K562 (cell line): ENCODE data around the gene KCTD16. TPM values are rescaled to one million over a fixed set of nuclear protein-coding genes. Genes with fewer than 3 reads are reported as not detected.

ENCODE experiments used
- ATAC-seq: fragments of 200-7000 bp; cut with Tn5 transposase; 3 replicates; pipeline ENCODE4 v1.9.1; 2020; ENCODE audit warnings: moderate library complexity
- BruUV-seq: library from RNA; stranded (reverse); fragments of 400-500 nt; replicated peaks from 2 replicates; lab custom pipeline; 2021; lab: Mats Ljungman, UMichigan
- CTCF ChIA-PET: fragments of 300-600 bp; formaldehyde crosslinking; extraction: SDS; loops from one replicate; lab custom pipeline; 2021; ENCODE audit warnings: low intra/inter-chr PET ratio; lab: Yijun Ruan, JAX
- POLR2A ChIA-PET: fragments of 300-600, 350-650 bp; sonication (Branson Sonifier 250); formaldehyde crosslinking; extraction: SDS; loops from one replicate; lab custom pipeline; 2021; ENCODE audit warnings: antibody characterized with exemption, inconsistent platforms; lab: Yijun Ruan, JAX
- DNase-seq, 4 experiments: peaks; one replicate each; pipeline versions ENCODE4 v3.0.0 to v3.0.0-alpha.2; 2011 to 2018; ENCODE audit warnings: low spot score in 3 of 4, mixed read lengths in 3 of 4; ENCODE audit errors: extremely low read depth in 1 of 4
- FAIRE-seq: peaks from 2 replicates; lab custom pipeline; 2011; peaks lifted over from hg19 to GRCh38; lab: Jason Lieb, UNC
- H2AFZ ChIP-seq: 2 replicates; pipeline ENCODE4 v1.6.0; 2011; ENCODE audit warnings: low read depth, low read length, control low read depth, inconsistent platforms
- H3K27ac ChIP-seq: fragments of 200-600 bp; 3 replicates; pipeline ENCODE4 v1.8.0; 2011; ENCODE audit warnings: low read depth, mild to moderate bottlenecking, control low read depth, inconsistent platforms, low read length, moderate library complexity, mixed read lengths; ENCODE audit errors: extremely low read depth
- H3K27me3 ChIP-seq, 2 experiments: fragments of 300-600 bp in 1 of 2; 2 replicates in 1 of 2; 3 replicates in 1 of 2; pipeline versions ENCODE4 v1.6.0 to v1.8.0; 2011; ENCODE audit warnings: inconsistent platforms in 2 of 2, low read length in 2 of 2, mild to moderate bottlenecking in 1 of 2, mixed read lengths in 1 of 2, moderate library complexity in 1 of 2; ENCODE audit not compliant: control insufficient read depth in 2 of 2, insufficient read depth in 2 of 2
- H3K36me3 ChIP-seq: fragments of 300-600 bp; 3 replicates; pipeline ENCODE4 v1.8.0; 2011; ENCODE audit warnings: mild to moderate bottlenecking, low read length, inconsistent platforms; ENCODE audit not compliant: control insufficient read depth, insufficient read depth
- H3K4me1 ChIP-seq, 2 experiments: fragments of 200-600 bp in 1 of 2; replicated peaks in 1 of 2; 2 replicates in 1 of 2; 3 replicates in 1 of 2; pipeline versions ENCODE4 v1.5.1 to v1.8.0; 2011; ENCODE audit warnings: inconsistent platforms in 2 of 2, low read length in 2 of 2, mild to moderate bottlenecking in 1 of 2, mixed read lengths in 1 of 2, moderate library complexity in 1 of 2; ENCODE audit not compliant: control insufficient read depth in 2 of 2, insufficient read depth in 2 of 2
- H3K4me2 ChIP-seq: 2 replicates; pipeline ENCODE4 v1.6.1; 2011; ENCODE audit warnings: low read length, control low read depth, inconsistent platforms, mixed read lengths; ENCODE audit not compliant: insufficient read depth
- H3K4me3 ChIP-seq: fragments of 200-600 bp; sonication (generic), shearing (Covaris generic); 2 replicates; pipeline ENCODE4 v1.5.1; 2016; ENCODE audit warnings: control low read depth, inconsistent platforms
- H3K79me2 ChIP-seq: fragments of 200-600 bp; 3 replicates; pipeline ENCODE4 v1.8.0; 2011; ENCODE audit warnings: low read length, inconsistent platforms; ENCODE audit not compliant: control insufficient read depth, insufficient read depth
- H3K9ac ChIP-seq, 2 experiments: 2 replicates each; pipeline versions ENCODE4 v1.6.0 to v1.6.1; 2011; ENCODE audit warnings: low read depth in 2 of 2, low read length in 2 of 2, control low read depth in 1 of 2, inconsistent platforms in 1 of 2, mild to moderate bottlenecking in 1 of 2, mixed read lengths in 1 of 2; ENCODE audit not compliant: insufficient read depth in 1 of 2
- H3K9me1 ChIP-seq: one replicate; pipeline ENCODE4 v1.6.0; 2011; ENCODE audit warnings: inconsistent platforms, mild to moderate bottlenecking, low read length, moderate library complexity; ENCODE audit not compliant: control insufficient read depth, insufficient read depth
- H3K9me3 ChIP-seq: replicated peaks from 2 replicates; pipeline ENCODE4 v1.5.1; 2011; ENCODE audit warnings: low read depth, low read length, inconsistent platforms; ENCODE audit not compliant: control insufficient read depth, insufficient read depth
- H4K20me1 ChIP-seq: replicated peaks from 2 replicates; pipeline ENCODE4 v1.6.1; 2011; ENCODE audit warnings: low read length, inconsistent platforms, mixed read lengths; ENCODE audit not compliant: control insufficient read depth, insufficient read depth
- CEBPG ChIP-seq, 3 experiments: fragments of 200-800 bp in 1 of 3; sonication (Bioruptor generic) in 1 of 3; sonication (generic) in 1 of 3; formaldehyde crosslinking in 1 of 3; IDR thresholded peaks in 2 of 3; conservative IDR thresholded peaks in 1 of 3; 2 replicates each; pipeline versions ENCODE4 v1.6.1 to v1.8.0; 2016 to 2022; ENCODE audit warnings: missing compliant biosample characterization in 2 of 3, missing genetic modification characterization in 2 of 3, mild to moderate bottlenecking in 1 of 3, missing genetic modification reagents in 1 of 3
- DNMT1 ChIP-seq: fragments of 450-650 bp; IDR thresholded peaks from 2 replicates; pipeline ENCODE4 v1.6.1; 2016; ENCODE audit warnings: antibody characterized with exemption, mild to moderate bottlenecking
- HBP1 ChIP-seq: fragments of 450-650 bp; formaldehyde crosslinking; IDR thresholded peaks from 2 replicates; pipeline ENCODE4 v1.4.0; 2022; ENCODE audit warnings: missing genetic modification characterization
- HNRNPK ChIP-seq: fragments of 200-400 bp; formaldehyde crosslinking; IDR thresholded peaks from one replicate; pipeline ENCODE4 v1.6.1; 2018; ENCODE audit warnings: mild to moderate bottlenecking, low read depth, low read length; ENCODE audit not compliant: poor library complexity, severe bottlenecking
- PHF21A ChIP-seq: fragments of 450-650 bp; IDR thresholded peaks from 2 replicates; pipeline ENCODE4 v1.6.1; 2017; ENCODE audit warnings: low read depth, borderline replicate concordance
- PML ChIP-seq: IDR thresholded peaks from 2 replicates; pipeline ENCODE4 v1.6.1; 2012; ENCODE audit warnings: low read length, inconsistent platforms
- PPARD ChIP-seq: fragments of 250-450 bp; sonication (Bioruptor Pico); IDR thresholded peaks from 2 replicates; pipeline ENCODE4 v1.8.0; 2022; ENCODE audit warnings: inconsistent platforms, mild to moderate bottlenecking, moderate library complexity
- RBM22 ChIP-seq: fragments of 200-400 bp; formaldehyde crosslinking; IDR thresholded peaks from 2 replicates; pipeline ENCODE4 v1.6.1; 2018; ENCODE audit warnings: low read length, low read depth; ENCODE audit not compliant: poor library complexity, severe bottlenecking
- SRSF3 ChIP-seq: fragments of 200-400 bp; formaldehyde crosslinking; IDR thresholded peaks from 2 replicates; pipeline ENCODE4 v1.6.1; 2016; ENCODE audit warnings: mild to moderate bottlenecking, low read length, moderate library complexity; ENCODE audit not compliant: insufficient read depth
- WHSC1 ChIP-seq: IDR thresholded peaks from one replicate; pipeline ENCODE4 v1.6.1; 2012; ENCODE audit warnings: low read length, control low read depth, inconsistent platforms
- ZBED1 ChIP-seq: IDR thresholded peaks from 2 replicates; pipeline ENCODE4 v1.6.1; 2014
- ZMIZ1 ChIP-seq, 2 experiments: fragments of 150-350 bp in 1 of 2; IDR thresholded peaks; 2 replicates each; pipeline ENCODE4 v1.6.1; 2012 to 2016; ENCODE audit warnings: low read depth in 2 of 2, low read length in 2 of 2, mild to moderate bottlenecking in 1 of 2, moderate library complexity in 1 of 2
- ZNF124 ChIP-seq: sonication (generic); formaldehyde crosslinking; IDR thresholded peaks from 2 replicates; pipeline ENCODE4 v1.8.1; 2022; ENCODE audit warnings: missing genetic modification reagents
- ZNF395 ChIP-seq: fragments of 200-800 bp; sonication (Bioruptor generic); IDR thresholded peaks from 2 replicates; pipeline ENCODE4 v1.6.1; 2017; ENCODE audit warnings: missing genetic modification characterization, missing compliant biosample characterization
- ZNF436 ChIP-seq: fragments of 250-450, 450-650 bp; sonication (Bioruptor Pico); formaldehyde crosslinking; IDR thresholded peaks from 2 replicates; pipeline ENCODE4 v1.7.0; 2020; ENCODE audit warnings: mild to moderate bottlenecking
- ZNF445 ChIP-seq: fragments of 250-450 bp; sonication (Bioruptor Pico); IDR thresholded peaks from 2 replicates; pipeline ENCODE4 v1.4.0; 2020; ENCODE audit warnings: low read depth, mild to moderate bottlenecking, moderate library complexity
- ZNF583 ChIP-seq: fragments of 250-450 bp; sonication (Bioruptor Pico); IDR thresholded peaks from 2 replicates; pipeline ENCODE4 v1.4.0; 2020
- ZNF77 ChIP-seq: fragments of 250-450 bp; sonication (Bioruptor Pico); IDR thresholded peaks from 2 replicates; pipeline ENCODE4 v1.5.0; 2020
- WGBS: fragments of 100-300 bp; shearing (Covaris generic); methylation state at CpG from one replicate; pipeline ENCODE4 v1.1.6; 2016; ENCODE audit warnings: low coverage, mixed read lengths; ENCODE audit not compliant: insufficient coverage; ENCODE audit errors: missing lambda C conversion rate; 5-methylcytosine and 5-hydroxymethylcytosine counted together
- in situ Hi-C: fragments of 300-500 bp; cut with MboI; formaldehyde crosslinking; loops from 4 replicates; pipeline ENCODE4 v1.15.0; 2018; ENCODE audit warnings: inconsistent platforms, mixed read lengths
- intact Hi-C: fragments of 100-400 bp; cut with micrococcal nuclease; formaldehyde crosslinking; loops from 2 replicates; pipeline ENCODE4 v1.14.2; 2022
- polyA plus RNA-seq, 8 experiments: library from polyadenylated mRNA; depleted of rRNA in 4 of 8; stranded (reverse) in 5 of 8; unstranded in 3 of 8; fragments of >200 nt; fragmentation: Nextera tagmentation in 2 of 8; fragmentation: Illumina TruSeq in 1 of 8; extraction: Ambion mirVana in 2 of 8; extraction: Trizol in 1 of 8; gene quantifications; 2 replicates each; pipeline versions ENCODE4 v1.2.1 to v1.2.3, GENCODE V29; 2011 to 2014; ENCODE audit warnings: inconsistent platforms in 1 of 8, missing spikeins in 1 of 8
- total RNA-seq, 7 experiments: library from RNA; depleted of rRNA in 6 of 7; stranded (reverse); fragments of >200 nt in 6 of 7; fragmentation: Illumina TruSeq in 2 of 7; extraction: Trizol in 2 of 7; gene quantifications; 2 replicates each; pipeline versions ENCODE4 v1.2.1 to v1.2.3, GENCODE V29; 2011 to 2021; ENCODE audit warnings: low replicate concordance in 1 of 7

Gene KCTD16
- total and polyA plus RNA-seq, 9 of the 15 experiments (the other 6 are each of a cell fraction or from before 2014, with no cell fraction given) = 0.04 TPM; not detected in 8

GRCh38 chr5:144464306-144464705 lies 293.6 kb downstream of the KCTD16 start:
- 0% methylated on average over 1 of the region's 1 CpG for WGBS
- Histone ChIP-seq H4K20me1 (no peaks in the 10 kb centered on the region), H3K9me3 (no peaks in the 10 kb centered on the region), H2AFZ (no peak overlapping the region), H3K4me3 (no peak overlapping the region), H3K79me2 (no peaks in the 10 kb centered on the region), H3K27ac (no peak overlapping the region), H3K36me3 (no peaks in the 10 kb centered on the region), H3K9me1 (no peaks in the 10 kb centered on the region), H3K27me3 (no peaks in the 10 kb centered on the region), H3K9ac (no peak overlapping the region), H3K4me1 (no peaks in the 10 kb centered on the region), H3K4me2 (no peak overlapping the region)
- intact Hi-C loops (no loop called here), in situ Hi-C loops (no loop called here)
- ChIA-PET CTCF (no interaction called here), POLR2A (interaction anchor here (0.6 kb wide), 1 partner anchor 170 kb away, joined by 3 read pairs; no protein-coding TSS in a partner anchor)
- ATAC-seq (no peak), DNase-seq (no peak), FAIRE-seq (no peak)
- BruUV-seq = no TSS peak
- no peak for TF ChIP-seq ZNF445 (CRISPR knock-in tag)
- TF ChIP-seq ZNF124 = no peak
- TF ChIP-seq ZMIZ1 (IDR thresholded peaks at IDR 0.05; ENCODE audit: low read depth in 2 of 2, low read length in 2 of 2) = no peak
- TF ChIP-seq PML = no peak
- TF ChIP-seq PPARD (CRISPR knock-in tag) = no peak
- no peak for TF ChIP-seq DNMT1
- TF ChIP-seq HNRNPK = no peak
- TF ChIP-seq RBM22 = no peak
- no peak for TF ChIP-seq ZNF583
- TF ChIP-seq HBP1 (CRISPR knock-in tag) = no peak
- no peak for TF ChIP-seq SRSF3
- TF ChIP-seq ZNF77 (CRISPR knock-in tag) = no peak
- TF ChIP-seq ZNF436 = no peak
- TF ChIP-seq WHSC1 = no peak
- TF ChIP-seq PHF21A = no peak
- no peak for TF ChIP-seq CEBPG (CRISPR knock-in tag; IDR thresholded peaks at IDR 0.05)
- no peak for TF ChIP-seq CEBPG (tag; conservative IDR thresholded peaks at IDR 0.05 in 1 of 2, IDR thresholded peaks at IDR 0.05 in 1 of 2)
- no peak for TF ChIP-seq ZBED1
- TF ChIP-seq ZNF395 (CRISPR knock-in tag) = no peak
